ENCODE measurements around the gene TUSC7.

GRCh38 chr3:116740293-116740692, 30.7 kb downstream of the TUSC7 start:
- no peak for TF ChIP-seq POLR2A (IDR thresholded peaks at IDR 0.05)
- TF ChIP-seq CTCF (IDR thresholded peaks at IDR 0.05): no peak
- no peak for TF ChIP-seq EP300 (IDR thresholded peaks at IDR 0.05)

Data from tibial nerve (tissue), 4 donors.